NCI-H128 (cell line): ENCODE data around the gene RNF213.

Experiments used
- DNase-seq: peaks from one replicate; lab custom pipeline; 2025; ENCODE audit not compliant: unreplicated experiment; lab: John Stamatoyannopoulos, UW

The RNF213 gene

DNA sequence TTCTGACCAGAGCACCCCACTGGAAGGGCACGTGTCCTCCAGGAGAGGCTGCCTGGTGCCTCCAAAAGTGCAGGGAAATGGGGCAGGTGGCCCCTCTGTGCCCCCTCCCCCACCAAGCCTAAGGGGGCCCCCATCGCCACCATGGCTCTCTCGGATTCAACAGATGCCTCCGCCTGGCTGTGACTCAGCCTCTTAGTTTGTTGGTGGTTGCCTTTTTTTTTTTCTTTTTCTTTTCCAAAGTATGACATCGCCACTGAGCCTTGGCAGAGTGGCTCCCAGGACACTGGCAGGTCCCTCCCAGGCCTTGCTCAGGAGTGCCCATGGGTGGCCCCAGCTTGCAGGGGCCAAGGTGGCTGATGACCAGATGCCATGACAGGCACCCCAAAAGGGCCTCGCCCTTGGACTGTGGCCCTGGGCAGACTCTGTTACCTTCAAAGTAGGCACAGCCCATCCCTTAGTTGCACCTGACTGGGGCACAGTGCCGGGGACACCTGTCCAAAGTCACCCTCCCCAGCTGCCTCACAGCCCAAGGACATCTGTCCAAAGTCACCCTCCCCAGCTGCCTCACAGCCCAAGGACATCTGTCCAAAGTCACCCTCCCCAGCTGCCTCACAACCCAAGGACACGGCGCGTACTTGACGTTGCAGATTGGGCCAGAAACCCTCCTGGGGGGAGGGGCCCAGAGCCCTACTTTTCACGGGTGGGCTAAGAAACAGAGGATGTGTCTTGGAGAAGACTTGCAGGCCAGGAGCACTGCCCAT, 186.2 kb downstream of the RNF213 start:
- no peak for DNase-seq

DNA sequence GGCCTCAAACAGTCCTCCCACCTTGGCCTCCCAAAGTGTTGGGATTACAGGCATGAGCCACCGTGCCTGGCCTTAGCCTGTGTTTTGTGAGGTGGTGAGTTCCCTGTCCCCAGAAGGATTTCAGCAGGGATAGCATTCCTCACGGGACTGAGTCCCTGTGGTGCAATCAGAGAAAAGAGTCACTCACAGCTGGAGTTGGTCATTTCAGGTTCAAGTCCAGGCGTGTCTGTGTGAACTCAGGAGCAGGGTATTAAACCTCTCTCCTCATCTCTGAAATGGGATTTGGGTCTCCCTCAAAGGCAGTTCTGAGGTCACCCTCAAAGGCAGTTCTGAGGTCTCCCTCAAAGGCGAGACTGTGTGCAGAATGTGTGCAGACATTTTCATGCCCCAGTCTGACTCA, 187.1 kb downstream of the RNF213 start:
- DNase-seq, result no peak
